NOMO-1 treated with dmso at 0.1 percent for 144 hours (cell line): ENCODE data around the gene MRPS23.
"Not testable (repeated sequence)": the region's sequence is repeated elsewhere in the genome, so short reads cannot be mapped to it uniquely, and the experiment has no call there.

ENCODE experiments used
- DNase-seq: peaks from one replicate; lab custom pipeline; 2025; ENCODE audit not compliant: unreplicated experiment; lab: John Stamatoyannopoulos, UW

MRPS23 gene

DNA sequence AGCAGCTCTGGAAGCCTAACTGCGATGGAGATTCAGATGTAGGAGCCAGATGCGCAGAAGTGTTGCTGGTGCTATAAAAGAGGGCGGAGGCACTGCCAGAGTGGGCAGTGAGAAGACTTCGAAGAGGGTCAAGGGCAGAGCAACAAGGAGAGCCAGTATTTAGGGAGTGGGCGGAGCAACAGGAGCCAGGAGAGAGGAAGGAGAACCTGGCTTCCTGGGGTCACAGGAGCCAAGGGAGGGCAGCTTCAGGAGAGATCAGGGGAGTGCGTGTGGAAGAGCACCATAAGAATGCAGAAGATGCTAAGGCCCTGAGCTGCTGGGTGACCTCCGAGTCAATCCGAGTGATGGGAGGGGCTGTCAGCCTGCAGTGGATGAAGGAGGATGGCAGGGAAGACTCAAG, 14.4 kb upstream of the MRPS23 start:
- no peak for DNase-seq

DNA sequence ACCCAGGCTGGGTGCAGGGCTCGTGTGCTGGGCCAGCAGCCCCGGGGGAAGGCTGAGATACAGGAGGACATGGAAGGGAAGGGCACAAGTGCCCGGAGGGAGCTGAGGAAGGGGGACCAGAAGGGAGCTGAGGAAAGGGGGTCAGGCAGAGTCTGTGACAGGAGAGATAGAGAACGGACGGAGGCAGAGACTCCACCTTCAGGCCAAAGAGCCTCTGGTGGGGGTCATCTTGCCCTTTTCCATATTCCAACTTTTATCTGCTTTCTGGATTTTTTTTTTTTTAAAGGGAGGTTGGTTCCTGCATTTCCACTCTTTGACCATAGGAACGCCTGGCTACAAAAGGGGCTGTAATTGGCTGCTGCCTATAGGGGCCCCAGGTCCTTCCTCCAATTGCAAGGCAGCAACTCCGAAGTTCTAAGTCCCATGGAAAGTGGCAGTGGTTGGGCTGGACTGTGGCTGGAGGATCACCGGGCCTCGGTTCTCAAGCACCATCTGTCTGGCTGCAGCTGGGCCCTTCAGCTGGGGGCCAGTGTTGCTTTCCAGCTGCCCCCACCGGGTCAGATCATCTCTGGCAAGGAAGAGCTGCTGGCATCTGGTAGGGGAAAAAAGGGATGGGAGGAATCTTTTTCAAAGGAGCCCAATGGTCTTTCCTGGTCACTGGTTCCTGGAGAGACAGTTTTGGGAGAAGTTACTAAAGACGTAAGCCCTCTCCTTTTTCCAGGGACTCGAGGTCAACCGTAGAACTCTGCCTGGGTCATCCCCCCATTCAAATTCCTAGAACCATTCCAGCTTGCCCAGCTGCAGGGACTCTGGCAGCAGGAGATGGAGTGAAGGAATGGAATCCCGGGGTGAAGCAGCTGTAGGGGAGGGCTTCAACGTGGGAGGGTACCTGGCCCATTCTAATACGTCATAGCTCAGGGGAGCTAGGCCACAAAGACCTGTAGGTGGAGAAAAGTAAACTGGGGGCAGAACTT, 13.1 kb upstream of the MRPS23 start:
- DNase-seq, result no peak

DNA sequence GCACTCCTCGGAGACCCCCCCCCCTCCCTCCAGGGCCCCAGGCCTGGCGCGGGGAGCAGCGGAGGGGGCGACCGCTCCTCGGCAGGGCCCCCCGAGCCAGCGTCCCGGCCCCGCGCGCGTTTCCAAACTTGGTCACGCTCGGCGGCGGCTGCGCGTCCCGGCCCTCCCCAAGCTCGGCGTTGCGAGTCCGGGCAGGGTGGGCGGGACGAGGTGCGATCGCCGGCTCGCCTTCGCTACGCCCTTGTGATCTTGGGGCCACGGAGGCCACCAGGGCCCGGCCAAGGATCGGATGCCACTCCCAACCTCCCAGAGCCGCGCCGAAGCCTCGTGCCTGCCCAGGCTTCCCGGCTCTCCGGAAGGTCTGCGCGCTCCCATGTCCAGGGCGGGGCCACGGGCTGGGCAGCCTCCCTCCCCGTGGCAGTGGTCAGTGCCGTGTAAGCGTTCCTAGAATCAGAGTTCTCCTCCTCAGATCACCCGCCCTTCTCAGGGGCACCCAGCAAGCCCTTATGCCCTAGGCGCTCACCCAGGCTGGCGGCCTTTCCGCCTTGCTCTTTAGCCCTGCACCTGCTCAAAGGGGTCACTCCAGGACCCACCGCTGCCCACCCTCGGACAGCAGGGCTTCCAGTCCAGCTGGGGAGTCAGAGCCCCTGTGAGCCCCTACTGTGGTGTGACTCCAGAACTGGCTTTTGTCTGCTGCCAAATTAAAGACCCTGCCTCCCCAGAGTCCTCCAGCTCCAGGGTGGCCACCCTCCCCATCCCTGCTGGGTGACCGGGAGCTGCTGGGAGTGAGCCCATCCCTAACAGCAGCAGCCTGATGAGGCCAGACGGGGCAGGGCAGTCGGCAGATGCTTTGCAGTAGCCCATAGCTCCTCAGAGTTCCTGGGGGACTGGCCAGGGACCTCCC, 12.2 kb upstream of the MRPS23 start:
- DNase-seq, result no peak

DNA sequence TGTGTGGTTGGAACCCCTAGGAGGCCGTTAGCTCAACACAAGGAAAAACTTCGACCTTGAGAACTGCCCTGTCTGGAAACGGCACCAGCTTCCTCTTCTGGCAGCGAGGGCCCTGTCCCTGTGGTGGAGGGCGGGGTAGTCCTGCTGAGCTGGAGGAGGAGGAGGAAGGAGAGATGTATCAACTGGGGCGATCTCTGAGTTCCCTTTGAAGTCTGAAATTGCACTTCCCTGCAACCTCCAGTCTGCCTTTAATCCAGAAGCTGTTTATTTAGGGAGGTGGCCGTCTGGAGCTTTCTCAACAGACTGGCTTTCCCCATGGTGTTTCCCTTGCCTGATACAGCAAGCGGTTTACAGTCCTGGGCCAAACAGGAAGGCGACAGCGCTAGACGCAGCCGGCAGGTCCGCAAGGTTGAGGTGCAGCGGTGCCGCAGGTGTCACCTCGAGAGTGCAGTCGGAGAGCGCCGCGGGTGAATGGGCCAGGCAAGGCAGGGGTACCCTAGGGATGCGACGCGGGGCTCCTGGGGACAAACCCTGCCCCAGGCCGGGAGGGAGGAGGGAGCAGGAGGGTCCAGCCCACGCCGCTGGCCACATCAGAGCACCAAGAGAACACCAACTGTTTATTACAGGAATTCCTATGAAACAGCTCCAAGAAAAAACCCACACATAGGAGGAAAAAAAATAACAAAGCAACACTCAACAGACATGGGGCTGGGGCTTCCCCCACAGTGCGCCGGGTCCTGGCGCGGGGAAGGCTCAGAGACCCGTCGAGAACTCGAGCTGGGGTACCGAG, 11.4 kb upstream of the MRPS23 start:
- DNase-seq, result peak; percentile 81

DNA sequence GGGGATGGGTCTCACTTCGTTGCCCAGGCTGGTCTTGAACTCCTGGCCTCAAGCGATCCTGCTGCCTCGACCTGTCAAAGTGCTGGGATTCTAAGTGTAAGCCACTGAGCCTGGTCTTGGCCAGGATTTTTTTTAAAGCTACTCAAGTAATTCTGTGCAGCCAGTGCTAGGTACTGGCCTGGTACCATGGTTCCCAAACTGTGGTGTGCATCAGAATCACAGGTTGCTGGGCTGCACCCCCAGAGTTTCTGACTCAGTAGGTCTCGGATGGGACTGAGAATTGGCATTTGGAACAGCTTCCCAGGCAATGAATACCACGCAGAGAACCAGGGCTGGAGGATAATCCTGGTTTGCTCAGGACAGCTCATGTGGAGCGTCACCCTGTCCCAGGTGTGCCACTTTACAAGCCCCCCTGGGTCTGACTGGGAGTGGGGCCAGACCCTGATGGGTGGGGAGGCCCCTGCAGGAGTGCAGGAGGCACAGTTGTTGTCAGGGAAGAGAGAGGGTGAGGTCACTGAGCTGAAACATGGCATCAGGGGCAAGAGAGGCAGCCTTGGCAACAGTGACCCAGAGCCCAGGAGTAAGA, 10.7 kb upstream of the MRPS23 start:
- no peak for DNase-seq

DNA sequence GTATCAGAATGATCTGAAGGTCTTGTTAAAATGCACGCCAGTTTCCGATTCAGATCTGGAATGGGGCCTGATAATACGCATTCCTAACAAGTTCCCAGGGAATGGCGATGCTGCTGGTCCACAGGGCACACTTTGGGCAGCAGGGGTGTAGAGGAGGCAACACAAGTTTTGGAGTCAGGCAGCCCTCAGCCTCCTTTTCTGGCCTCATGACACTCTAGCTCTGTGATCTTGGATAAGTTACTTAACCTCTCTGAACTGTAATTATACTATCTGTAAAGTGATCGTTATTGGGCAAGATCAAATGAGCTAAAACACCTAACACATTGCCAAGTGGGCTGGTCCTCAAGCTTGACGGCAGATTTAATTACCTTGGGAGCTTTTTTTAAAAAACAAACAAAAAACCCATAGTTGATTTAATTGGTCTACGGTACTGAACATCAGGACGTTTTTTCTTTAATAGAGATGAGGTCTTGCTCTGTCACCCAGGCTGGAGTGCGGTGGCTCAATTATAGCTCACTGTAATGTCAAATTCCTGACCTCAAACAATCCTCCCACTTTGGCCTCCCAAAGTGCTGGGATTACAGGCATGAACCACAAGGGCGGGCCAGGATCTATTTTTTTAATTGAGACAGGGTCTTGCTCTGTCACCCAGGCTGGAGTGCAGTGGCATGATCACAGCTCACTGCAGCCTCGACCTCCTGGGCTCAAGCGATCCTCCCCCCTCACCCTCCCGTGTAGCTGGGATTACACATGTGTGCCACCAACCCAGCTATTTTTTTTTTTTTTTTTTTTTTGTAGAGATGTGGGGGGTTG, 10.0 kb upstream of the MRPS23 start:
- no peak for DNase-seq

DNA sequence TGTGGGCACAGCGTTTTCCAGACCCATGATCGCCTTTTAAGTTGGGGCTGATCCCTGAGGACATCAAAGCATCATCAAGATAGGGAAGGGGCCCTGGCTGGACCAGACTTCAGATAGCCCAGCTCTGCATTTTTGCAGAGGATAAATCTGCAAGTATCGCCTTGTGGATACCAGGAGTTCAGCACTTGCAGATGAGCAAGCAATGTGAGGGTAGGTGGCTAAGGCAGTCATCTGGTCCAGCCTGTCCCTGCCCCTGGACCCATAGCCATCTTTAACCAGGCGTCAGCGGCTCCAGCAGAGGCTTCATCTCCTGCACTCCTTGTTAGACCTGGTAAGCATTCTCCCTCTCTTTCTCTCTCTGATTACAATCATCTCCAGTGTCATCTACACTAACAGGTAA, 9.0 kb upstream of the MRPS23 start:
- no peak for DNase-seq

DNA sequence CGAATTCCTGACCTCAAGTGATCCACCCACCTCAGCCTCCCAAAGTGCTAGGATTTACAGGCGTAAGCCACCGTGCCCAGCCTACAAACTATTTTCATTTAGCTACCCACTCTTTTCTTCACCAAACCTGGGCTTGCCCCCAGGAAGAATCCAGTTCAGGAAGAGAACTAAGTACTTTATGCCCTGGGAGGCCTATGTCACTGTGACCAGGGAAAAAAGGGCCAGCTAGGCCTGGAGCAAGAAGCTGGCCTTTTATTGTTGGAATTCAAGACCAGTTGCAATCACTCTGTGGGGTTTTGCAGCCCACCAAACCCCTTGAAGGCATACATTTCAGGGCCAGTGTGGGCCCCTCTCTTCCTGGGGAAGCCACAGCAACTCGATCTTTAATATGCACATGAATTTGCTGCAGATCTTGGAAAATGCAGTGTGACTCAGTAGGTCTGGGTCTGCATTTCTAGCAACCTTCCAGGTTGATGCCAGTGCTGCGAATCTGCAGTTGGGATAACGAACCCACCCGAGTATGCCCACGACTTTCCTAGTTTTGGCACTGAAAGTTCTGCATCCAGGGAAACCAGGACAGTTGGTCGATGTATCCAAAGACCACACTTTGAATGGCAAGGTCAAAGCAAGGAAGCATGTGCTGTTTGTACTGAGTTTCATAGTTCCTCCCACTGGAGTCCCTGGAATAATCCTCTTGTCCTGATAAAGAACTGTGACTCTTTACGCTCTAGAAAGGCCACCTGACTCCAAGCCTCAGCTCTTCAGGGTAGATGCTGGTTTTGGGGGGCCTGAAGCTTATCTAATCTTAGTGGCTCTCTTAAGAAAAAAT, 7.2 kb upstream of the MRPS23 start:
- no peak for DNase-seq

DNA sequence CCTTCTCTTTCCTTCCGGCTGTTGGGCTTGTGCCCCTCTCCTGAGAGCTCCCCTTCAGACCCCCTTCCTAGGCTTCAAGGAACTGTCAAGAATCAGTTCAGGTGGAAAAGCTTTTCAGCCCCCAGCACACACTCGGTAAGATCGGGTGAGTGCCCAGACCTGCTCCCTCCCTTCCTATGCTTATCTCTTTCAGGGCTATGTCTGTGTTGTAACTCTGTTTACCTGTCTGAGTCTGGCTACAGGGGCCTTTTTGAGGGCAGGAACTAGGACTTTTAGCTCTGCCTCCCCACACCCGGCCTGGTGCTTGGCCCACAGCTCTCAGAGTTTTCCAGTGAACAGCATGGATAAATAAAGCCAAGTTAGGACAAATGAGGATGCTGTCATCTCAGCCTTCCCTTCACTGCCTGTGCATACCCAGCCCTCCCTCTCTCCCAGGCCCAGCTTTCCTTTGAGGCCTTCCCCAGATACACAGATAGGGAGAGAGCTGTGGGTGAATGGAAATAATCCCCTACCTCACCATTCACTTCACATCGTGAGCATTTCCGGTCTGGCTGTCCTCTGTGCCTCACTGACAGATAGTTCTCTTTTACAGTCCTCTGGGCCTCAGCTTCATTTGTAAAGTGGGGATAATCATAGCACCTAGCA, 5.7 kb upstream of the MRPS23 start:
- no peak for DNase-seq

DNA sequence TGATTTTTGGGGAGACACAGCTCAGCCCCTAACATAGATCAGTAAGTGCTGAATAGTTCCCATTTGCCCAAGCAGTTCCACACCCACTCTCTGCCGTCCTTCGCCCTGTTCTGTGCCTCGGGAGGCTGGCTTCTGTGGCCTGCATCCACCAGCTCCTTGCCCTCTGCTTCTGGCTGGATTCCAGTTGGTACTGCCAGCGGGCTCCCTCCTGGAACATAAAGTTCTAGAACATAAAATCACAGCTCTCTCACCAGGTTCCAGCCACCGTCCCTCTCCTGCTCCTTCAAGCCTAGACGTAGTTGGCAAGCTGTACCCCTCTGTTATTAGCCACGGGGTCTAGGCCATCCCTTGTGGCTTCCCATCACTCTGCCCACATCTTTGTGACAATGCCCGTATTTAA, 3.9 kb upstream of the MRPS23 start:
- no peak for DNase-seq

DNA sequence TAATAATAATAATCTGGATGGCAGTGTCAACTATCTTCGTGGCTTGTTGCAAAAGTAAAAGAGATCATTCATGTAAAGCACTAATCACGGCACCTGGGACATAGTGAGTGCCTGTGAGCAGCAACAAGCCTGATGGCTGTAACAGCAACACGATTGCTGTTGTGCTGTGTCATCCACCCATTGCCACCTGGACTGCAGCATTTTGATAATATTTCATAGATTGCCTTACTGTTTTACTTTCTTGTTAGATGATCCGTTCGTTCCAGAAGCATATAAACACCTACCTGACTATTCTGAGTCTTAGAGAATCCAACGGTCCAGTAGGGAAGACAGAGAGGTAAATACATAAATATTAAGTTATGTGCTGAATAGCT, 3.1 kb upstream of the MRPS23 start:
- no peak for DNase-seq

DNA sequence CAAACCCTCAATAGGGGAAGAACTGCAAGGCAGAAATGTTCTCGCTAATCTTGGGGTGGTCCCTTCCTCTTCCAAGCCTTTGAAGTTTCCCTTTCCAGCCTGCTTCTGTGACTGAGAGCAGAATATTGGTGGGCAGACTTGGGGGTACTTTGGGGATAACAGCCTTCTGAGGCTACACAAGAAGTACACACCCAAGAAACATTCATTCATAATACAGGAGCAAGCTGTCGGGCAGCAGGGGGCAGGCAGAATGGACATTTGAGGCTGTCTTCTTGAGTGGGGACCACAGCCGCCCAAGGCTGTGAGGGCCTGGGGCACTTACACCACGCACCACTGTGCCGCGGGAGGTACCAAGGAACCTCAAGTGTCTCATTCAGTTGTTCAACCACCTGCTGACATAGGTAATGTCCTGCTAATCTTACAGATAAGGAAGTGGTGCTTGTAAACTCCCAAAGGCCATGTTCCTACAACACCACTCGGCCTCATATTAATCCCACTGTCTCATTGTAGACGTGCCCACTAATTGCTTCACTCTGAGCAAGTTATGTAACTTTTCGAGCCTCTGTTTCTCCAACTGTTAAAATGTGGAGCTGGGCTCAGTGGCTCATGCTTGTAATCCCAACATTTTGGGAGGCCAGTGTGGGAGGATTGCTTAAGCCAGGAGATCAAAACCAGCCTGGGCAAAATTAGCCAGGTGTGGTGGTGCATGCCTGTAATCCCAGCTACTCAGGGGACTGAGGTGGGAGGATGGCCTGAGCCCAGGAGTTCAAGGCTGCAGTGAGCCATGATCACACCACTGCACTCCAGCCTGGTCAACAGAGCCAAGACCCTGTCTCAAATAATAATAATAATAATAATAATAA, 2.5 kb upstream of the MRPS23 start:
- no peak for DNase-seq

DNA sequence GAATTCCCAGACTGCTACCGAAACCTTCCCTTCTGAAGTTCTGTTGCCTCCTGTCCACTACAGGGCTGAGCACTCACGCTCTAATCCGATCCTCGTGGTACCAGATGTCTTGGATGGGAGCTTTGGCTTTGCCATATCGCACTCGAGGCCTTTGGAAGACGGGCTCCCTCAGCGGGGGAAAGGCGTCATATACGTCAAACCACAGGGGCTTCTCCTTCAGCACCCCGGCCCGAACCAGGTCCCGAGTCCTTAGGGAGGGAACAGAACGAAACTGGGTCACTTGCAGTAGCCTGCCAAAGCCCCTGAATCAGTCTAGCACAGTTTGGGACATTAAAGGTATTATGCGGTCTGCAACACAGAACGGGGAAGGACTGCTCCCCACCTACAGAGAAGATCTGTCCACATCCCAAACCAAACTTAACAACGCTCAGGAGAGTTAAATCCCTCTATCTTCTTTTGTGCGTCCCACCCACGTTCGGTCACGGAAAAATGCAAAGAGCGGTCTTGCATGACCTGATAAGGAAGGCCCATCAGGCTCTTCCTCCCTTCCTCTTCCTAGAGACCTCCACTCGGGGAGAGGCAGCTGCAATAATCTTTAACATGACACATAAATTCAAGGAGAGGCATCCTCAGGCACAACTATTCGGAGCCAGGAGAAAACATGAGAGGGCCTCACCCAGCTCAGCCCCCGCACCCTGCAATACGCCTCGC, 526 bp downstream of the MRPS23 start:
- DNase-seq, result no peak

DNA sequence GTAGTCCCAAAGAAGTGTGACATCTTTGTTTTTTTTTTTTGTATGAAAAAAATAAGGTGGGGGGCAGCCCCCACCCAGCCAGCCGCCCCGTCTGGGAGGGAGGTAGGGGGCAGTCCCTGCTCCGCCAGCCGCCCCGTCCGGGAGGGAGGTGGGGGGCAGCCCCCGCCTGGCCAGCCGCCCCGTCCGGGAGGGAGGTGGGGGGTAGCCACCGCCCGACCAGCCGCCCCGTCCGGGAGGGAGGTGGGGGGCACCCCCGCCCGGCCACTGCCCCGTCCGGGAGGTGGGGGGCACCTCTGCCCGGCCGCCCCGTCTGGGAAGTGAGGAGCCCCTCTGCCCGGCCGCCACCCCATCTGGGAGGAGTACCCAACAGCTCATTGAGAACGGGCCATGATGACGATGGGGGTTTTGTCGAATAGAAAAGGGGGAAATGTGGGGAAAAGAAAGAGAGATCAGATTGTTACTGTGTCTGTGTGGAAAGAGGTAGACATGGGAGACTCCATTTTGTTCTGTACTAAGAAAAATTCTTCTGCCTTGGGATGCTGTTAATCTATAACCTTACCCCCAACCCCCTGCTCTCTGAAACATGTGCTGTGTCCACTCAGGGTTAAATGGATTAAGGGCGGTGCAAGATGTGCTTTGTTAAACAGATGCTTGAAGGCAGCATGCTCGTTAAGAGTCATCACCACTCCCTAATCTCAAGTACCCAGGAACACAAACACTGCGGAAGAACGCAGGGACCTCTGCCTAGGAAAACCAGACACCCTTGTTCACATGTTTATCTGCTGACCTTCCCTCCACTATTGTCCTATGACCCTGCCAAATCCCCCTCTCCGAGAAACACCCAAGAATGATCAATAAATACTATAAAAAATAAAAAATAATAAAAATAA, 3.5 kb downstream of the MRPS23 start:
- DNase-seq, result not testable (repeated sequence)

DNA sequence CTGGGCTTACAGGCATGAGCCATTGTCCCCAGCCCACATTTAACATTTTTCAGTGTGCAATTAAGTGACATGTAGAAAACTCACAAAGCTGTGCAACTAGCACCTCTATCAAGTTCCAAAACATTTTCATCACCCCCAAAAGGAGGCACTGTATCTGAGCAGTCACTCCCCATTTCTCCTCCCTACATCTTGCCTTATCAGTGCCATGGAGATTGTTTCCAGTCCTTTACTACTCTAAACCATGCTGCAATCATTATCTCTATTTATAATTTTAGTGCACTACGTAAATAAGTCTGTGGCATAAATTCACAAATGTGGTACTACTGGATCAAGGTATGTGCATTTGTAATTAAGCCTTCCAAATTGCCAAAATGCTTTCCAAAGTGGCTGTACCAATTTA, 7.6 kb downstream of the MRPS23 start:
- DNase-seq, result no peak

DNA sequence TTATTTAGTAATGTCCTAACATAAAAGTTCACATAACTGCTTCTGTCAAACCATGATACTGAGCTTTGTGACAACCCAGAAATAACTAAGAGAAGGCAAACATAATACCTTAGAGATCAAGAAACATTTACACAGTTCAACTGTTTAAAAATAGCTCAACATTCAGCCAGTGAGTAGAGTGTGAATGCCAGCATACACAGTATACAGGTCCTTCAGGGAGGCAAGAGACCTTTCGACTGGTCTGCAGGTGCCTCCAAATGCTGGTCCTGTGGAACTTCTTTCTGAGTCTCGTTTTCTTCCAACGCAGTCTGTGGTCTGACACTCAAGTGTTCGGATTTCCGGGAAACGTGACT, 10.3 kb downstream of the MRPS23 start:
- no peak for DNase-seq
